Activated CD4-positive, alpha-beta T cell treated with anti-CD3 and anti-CD28 coated beads, Interleukin-2, amount 50 U/mL, for 48 hours (primary cell): Measurements from ENCODE around the gene MIEF1.

Experiments used
- DNase-seq, 2 experiments: peaks; one replicate each; pipeline ENCODE4 v3.0.0-alpha.2; 2020

Gene MIEF1

DNA sequence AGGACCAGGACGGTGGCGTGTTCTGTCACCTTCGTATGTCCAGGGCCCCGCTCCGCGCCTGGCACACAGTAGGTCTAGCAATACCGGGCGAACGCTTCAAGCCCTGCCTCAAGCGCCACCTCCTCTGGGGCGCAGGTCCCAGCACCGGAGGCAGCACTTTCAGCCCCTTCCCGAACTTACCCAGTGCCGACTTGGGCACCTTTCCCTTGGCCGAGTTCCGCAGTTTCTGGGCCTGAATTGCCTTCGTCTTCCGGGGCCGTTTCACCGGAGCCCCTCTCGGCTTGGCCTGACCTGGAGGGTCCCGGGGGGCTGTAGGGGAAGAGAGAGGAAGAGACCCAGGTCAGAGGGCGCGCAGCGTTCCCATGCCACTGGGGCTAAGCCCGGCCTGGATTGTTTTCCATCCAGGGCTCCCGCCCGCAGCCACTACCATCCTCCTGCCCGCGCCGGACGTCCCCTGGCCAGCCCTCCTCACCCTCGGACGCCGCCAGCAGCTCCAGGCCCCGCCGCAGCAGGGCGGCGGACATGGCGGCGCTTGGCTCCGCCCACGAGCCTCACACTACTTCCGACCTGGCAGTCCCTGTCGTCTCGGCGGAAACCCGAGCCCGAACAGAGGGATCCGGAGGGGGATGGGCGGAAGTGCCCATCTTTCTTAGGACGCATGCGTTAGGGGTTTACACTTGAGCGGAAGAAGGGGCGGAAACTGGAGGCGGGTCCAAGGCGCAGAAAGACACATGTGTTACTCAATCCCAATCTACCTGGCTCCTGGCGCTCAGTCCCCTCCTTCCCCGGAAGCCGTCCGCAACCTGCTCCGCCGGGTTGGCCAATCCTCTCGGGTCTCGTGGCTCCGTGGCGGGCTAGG, 30.4 kb downstream of the MIEF1 start, which contains the start of gene RPS19BP1:
TSS of gene RPS19BP1 (minus strand) at position 534 of the 859 bp plus-strand sequence. CDS start at position 524, 10 bp downstream.
- peak; percentile 99 to 100 for DNase-seq

DNA sequence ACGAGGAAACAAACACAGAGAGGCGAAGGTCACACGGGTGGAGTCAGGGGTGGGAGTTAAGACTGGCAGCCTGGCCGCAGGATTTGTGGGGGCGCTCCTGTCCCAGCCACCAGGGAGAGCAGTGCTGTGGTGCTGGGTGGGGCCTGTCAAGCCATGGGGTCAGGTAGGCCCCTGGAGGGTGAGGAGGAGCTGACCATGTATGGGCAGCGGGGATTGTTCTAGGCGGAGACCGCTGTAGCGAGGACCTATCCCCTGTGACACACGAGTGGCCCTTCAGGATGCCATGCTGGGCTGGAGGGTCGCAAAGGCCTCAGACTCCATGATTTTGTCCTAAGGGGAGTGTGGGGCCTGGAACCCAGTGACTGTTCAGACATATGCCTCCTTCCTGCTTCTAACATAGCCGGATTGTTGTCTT, 32.0 kb downstream of the MIEF1 start:
- DNase-seq: peak; percentile 8 to 15

DNA sequence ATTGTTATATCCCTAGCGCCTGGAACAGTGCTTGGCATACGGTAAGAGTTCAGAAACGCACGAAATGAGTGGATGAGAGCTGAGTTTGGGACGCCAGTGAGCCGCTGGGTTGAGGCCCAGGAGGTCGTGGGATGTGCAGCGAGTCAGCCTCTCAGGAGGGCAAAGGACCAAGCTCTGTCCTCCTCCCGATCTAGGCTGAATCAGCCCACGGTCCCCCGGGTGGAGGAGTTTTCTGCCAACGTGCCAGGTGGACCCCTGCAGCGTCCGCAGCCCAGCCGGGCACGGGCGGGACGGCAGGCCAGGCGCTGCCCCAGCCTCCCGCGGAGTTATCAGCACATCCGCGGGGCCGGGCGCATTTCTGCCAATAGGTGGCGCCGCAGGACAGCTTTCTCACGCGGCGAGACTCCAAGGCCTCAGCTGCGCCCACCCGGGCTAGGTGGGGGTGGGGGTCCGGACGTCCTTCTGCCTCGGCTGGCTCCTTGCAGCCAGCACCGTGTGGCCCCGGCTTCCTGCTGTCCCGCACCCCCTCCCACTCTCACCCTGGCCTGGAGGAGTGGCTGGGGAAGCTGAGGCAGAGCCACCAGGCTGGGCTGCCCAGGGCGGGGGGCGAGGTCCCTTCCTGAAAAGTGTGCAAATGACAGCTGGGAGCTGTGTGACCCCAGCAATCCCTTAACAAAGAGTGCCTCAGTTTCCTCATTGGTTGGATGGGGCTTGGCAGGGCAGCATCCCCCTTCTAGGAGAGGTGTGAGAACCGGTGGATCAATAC, 32.7 kb downstream of the MIEF1 start:
- DNase-seq: peak; percentile 89 to 91

DNA sequence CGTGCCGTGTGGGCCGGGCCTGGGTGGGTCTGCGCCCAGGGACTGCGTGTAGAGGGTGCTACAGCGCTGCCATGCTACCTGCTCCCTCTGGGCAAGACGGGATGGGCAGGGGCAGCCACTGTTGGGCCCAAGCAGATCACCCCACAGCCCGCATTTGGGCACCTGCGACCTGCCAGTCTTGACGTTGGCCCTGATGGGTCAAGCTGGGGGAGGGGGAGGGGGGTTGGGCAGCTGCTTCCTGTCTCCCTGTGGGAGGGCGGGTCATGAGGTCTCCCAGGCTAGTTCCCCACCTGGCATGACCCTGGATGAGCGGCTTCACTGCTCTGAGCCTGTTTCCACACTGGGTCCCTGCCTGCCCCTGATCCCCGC, 33.3 kb downstream of the MIEF1 start:
- DNase-seq: no peak

DNA sequence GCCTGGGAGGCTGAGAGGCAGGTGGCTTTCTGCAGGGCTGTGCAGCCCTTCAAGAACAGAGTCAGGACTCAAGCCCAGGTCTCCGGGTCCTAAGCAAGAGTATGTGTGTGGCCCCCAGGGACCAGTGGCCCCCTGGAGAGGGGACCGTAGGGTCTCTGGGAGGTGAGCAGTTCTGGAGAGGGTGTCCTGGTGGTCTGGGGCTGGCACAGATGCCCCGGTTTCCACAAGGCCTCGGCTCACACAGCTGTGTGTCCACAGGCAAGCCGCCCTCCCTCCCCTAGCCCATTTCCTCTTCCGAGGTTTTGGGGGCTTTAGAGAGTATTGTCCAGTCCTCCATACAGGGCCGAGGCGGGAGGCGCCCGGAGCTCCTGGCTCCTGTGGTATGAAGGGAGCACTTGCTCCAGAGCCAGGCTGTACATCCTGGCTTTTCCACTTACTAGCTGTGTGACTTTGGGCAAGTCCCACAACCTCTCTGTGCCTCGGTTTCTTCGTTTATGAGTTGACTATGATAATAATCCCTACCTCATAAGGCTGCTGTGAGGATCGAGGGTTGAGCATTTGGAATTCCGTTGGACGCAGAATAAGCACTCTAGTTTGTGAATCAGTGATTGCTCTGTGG, 33.9 kb downstream of the MIEF1 start:
- DNase-seq: no peak

DNA sequence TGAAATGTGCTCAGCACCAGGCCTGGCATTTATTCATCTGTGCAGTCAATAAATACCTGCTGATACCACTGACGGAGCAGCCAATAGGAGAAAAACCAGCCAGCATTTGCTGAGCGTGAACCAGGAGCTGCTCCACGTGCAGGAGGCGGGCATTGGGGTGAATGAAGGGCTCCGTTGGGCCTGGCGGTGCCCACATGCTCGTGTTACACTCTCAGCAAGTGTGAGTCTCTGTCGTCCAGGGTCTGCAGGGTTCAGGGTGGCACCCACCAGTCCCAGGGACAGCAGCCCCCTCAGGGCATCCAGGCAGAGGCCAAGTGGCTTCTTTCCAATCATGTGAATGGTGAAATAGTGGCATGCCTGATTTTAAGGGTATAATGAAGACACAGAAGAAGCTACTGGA, 34.6 kb downstream of the MIEF1 start:
- no peak for DNase-seq

DNA sequence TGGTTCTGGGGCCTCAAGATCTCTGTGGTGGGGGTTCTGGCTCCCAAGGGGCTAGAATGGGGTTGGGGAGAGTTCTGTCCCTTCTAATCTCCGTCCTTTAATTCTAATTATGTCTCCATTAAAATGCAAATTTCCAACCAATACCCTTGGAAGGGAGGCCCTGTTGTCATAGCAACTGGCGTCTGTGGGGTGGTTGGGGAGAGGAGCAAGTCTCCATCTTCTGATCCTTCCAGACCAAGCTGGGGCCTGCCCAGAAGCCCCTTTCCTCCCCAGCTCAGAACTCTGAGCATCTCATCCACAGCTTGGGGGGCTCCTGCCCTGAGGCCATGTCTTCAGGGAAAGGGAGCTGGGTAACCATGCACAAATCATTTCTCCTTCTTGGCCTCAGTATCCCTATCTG, 35.9 kb downstream of the MIEF1 start:
- DNase-seq: no peak

DNA sequence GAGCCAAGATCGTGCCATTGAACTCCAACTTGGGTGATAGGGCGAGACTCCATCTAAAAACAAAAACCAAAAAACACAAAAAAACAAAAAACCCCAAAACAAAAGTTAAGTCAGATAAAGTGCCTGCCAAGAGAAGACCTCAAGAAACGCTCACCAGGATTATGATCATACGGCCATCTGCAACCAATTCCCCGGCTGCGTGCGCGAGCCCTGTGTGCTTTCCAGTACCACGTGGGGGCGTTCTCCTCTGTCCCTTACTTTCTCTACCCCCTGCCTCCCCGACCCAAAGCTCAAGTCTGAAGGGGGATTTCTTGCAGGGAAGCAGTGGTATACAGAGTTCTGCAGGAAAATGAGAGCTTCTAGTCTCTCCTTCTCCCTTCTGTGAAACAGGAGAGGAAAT, 41.0 kb downstream of the MIEF1 start:
- DNase-seq: peak; percentile 19 to 36

DNA sequence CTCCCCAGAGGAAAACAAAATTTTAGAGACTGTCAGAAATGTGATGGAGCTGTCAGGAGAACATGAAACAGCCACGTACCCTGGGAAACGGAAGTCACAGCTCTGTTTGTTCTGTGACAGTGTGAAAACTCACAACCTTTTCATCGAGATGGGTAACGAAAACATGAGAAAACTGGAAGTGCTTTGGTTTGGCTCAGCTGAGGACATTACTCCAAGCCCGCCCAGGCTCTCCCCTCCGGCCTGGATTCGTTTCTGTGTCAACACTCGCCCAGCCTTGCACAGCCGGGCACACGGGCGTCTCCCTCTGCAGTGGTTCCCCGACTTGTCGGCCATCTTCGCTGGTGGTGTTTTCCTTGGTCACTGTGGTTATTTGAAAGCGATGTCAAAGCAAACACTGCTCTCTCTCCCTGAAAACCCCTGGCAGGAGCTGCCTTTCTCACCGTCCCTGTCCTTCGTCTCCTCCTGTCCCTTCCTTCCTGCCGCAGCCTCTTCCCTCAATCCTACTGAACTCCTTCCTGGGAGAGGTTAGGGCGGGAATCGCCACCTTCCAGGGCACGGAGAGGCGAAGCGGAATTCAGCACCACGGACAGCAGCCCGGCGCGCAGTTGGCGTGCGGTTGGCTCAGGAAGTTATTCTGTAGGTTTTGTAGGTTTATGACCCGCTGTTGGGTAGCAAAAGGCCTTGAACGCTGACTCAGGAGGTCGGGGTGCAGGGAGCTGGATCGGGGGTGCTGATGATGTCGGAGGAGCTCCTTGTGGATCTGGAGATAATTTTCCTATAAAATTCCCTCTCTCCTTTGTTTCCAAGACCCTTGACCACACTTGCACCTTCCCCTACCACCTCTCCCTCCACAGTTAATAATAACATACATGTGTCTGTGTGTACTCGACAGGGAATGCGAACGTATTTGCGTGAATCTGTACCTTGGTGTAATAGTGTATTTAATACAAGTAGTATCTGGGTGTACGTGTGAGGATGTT, 43.6 kb downstream of the MIEF1 start:
- DNase-seq: peak; percentile 70 to 75

DNA sequence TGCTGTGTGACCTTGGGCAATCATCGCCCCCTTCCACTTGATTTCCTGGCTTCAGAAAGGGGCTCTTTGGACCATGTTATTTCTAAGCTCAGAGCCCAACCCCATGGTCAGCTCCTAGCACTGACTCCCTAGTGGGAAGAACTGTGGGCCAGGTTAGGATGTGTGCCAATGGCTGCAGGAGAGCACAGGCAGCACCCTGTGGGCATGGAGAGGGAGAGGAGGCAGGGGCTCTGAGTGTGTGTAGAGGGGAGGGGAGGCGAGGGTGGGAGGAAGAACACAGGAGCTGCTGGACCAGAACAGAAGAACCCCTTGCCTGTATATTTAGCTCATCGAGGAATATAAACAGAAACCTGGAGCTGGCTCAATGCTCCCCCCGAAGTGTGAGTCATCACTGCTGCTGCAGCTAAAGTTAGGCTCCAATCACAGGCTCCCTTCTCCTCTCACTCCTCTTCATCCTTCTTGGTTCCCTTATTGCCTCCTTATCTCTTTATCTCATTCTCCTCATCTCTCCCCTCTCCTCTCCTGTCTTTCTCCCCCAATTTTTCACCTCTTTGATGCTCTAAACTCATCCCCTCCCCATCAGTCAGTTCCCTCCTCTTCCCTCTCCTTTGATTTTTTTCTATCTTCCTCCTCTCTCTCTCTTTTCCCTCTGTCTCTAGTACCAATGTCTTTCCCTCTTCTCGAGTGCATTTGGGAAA, 44.9 kb downstream of the MIEF1 start:
- no peak for DNase-seq

DNA sequence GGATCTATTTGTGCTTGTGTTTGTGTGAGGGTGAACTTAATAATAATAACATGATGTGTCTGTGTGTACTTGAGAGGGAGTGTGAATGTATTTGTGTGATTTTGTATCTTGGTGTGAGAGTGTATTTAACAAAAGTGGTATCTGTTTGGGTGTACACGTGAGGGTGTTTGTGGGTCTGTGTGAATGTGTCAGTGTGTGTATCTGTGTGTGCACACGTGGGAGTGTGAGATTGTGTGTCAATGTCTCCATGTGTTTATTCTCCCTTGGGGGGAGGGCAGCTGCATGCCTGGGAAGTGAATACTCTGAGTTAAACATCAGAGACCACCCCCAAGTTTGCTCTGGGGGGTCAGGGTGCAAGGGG, 45.5 kb downstream of the MIEF1 start:
- no peak for DNase-seq

DNA sequence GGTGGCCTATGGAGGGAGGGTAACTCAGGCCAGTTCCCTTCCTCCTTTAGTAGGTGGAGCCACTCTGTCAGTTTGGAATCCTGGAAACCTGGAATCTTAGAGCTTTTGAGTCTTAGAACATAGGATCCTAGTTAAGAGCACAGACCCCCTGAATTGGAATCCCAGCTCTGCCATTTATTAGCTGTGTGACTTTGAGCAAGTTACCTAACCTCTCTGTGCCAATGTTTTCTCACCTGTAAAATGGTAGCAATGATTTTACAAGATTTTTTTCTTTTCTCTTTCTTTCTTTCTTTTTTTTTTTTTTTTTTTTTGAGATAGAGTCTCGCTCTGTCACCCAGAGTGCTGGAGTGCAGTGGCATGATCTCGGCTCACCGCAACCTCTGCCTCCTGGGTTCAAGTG, 51.3 kb downstream of the MIEF1 start:
- DNase-seq: no peak

DNA sequence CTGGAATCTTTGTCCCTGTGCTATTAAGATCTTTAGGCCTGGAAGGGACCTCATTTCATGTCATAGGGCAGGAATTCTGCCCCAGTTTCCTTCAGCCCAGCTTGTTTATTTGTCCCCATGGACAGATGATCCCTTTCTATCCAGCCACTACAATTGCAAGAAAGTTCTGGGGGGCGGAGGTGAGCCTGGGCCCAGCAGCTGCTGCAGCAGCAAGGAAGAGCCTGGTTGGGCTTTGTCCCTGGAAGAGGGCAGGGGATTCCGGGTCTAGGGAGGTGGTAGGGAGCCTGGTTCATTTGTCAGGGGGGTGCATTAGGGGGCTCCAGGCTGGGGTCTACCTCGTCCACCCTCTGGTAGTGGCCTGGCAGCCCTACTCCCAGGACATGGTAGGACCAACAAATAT, 52.1 kb downstream of the MIEF1 start:
- DNase-seq: no peak

DNA sequence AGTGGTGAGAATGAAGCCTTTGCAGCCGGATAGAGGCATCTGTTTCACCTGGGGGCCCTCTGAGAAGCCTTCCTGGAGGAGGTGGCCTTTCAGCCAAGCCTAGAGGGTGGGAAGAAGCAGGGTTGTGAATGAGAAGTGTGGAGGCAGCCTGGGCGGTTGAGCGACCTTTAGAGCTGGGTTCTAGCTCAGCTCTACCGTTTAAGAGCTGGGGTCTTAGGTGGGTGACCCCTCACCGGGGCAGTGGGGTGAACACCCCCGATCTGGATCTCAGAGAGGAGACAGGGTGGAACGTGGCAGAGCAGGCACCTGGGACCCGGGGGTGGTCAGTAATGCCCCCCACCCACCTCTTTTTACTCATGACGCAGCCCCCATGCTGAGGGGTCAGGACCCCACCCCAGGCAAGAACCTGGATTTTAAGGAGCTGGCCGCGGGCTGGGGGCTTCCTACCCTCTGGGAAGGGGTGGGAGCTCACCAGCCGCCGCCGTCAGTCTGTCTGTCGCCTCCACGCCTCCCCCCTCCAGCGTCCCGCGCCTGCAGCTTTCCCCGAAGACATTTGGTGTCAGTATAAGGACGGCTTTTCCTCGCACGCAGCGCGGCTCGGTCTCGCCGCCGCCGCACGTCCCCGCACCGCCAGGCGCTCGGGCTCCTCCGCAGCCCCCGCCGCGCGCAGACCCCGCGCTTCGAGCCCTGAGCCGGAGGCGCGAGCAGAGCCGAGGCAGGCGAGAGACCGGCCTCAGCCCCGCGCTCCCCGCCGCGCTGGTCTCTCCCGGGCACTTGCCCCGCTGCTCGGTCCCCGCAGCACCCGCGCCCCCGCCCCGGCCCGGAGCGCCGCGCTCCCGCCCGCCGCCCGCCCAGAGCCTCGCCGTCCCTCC, 55.1 kb downstream of the MIEF1 start:
- DNase-seq: peak; percentile 44 to 59

DNA sequence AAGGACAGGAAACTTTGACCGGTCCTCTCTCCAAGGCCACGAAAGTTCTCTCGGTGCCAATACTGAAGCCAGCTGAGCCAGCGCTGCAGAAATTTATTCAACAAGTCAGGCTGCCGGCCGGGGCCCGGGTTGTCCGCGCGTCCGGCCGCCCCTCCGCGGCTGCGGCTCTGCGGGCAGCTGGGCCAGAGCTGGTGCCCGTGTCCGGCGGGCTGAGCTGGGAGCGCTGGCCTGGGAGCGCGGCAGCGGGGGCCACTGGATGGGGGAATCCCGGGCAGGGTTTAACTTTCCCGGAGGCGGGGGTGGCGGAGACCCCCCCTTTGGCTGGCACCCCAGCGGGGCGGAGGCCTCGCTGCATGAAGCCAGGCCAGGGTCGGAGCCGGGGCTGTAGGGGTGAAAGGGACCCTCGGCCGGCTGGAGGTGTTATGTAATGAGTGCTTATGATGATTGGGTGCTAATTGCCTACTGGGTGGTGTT, 56.2 kb downstream of the MIEF1 start:
- DNase-seq: no peak

DNA sequence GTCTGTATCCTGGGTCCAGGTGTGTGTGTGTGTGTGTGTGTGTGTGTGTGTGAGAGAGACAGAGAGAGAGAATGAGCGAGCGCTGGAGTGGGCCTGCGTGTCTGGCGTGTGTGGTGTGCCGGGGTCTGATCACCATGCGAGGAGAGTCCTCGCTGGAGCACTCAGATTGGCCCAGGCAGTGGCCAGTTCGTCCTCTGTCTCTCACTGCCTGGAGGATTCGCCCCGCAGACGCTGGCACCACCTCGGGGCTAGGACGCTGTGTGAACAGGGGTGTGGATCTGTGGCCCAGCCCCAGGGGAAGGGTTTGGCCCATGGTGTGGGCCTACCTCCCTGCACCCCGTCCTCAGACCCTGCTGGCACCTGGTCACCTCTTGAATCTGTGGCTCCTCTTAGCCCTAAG, 56.9 kb downstream of the MIEF1 start:
- no peak for DNase-seq

DNA sequence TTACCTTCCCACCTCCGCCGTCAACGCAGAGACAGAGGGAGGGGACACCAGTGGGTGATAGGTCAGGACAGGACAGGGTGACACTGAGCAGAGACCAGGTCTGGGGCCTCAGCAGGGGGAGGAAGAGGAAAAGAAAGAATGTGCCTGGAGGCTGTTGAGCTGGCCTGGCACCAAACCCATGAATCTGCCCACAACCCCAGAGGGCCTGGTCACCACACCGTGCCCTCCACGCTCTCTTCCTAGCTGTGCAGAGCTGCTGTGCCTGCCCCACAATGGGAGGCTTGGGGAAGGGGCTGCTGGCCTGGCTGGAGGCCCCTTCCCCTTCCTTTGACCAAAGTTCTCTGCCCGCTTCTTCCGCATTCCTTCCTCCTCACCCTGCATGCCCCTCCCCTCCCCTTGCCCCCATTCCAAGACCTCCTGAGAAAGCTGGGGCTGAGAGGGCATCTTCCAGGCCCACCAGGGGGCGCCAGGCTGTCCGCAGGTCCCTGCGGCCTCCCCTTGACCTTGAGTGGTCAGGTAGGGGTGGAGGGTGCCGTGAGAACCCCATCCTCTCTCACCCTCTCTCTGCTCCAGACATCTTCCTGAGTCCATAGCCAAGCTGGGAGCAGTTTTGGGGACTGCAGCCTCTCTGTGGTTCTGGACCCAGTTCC, 57.5 kb downstream of the MIEF1 start:
- peak in 1 of 2 experiments; percentile 19 for DNase-seq

DNA sequence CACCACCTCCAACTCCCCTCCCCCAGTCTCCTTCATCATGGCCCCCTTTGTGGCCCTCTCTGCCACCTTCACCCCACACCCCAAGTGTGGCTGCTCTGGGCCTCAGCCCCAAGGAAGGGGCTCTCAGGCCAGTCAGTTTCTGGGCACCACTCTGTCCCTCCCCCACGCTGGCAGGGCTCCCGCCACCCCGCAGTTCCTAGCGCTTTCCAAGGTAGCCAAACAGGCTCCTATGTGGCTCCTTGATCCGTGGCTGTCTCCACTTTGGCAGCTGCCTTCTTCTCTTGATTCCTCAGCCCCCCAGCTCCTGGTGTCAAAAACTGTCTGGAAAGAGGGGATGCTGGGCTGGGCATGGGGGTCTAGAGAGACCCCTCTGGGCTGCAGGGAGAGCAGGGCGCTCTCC, 58.0 kb downstream of the MIEF1 start:
- DNase-seq: no peak

DNA sequence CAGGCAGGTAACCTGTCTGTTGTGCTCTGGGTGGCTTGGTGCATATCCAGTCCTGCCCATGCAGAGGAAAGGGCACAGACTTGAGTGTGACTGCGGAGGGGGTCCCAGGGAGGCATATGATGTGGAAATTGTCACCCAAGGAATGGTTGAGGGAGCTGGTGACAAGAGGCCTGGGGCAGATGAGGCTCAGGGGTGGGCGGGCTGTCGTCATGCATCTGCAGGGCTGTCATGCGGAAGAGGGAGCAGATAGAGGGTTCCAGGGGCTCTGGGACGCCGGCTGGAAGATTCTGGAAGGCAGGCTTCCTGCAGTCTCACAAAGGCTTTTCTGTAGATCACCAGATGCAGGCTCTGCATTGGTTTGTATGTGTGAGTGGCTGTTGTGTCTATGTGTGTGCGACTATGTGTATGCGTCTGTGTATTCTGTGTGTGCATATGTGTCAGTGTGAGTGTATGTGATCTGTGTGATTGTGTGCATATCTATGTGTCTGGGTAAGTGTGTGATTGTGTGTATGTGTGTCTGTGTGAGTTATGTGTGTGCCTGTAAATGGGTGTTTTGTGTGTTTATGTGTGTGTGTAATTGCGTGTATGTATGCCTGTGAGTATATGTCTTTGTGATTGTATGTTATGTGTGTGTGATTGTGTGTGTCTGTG, 60.9 kb downstream of the MIEF1 start:
- no peak for DNase-seq
